ENCODE measurements around the gene CASP8.
"Not testable (repeated sequence)": the region's sequence is repeated elsewhere in the genome, so short reads cannot be mapped to it uniquely, and the experiment has no call there.

Gene CASP8

DNA sequence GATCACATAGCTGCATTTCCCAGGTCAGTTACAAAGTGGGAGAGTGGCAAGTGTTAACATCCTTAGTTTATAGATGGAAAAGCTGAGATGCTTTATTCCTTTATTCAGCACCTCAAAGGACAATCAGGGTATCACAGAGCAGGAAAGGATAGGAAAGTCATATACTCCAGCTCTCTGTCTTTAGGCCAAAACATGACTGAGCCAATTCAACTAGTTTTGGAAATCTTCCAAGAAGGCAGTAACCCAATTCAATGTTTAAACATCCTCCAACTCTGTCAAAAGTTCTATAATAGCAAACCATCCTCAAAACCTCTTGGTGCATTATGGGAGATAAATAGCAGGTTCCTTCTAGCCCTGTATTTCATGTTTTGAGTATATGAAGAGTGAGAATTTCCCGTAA lies 25.2 kb downstream of the CASP8 start:
- no peak overlapping the region for H3K4me3 ChIP-seq
- H3K27ac ChIP-seq = no peak overlapping the region
- H3K27me3 ChIP-seq = no peaks in the 10 kb centered on the region
- DNase-seq = no peak
- H3K9me3 ChIP-seq = no peaks in the 10 kb centered on the region
- intact Hi-C loops (cut with DNase I; ENCODE audit: low total_unique reads) = no loop called here
- peaks cover 50 to 57% (median 57%) of the 10 kb centered on the region in 3 donors for H3K36me3 ChIP-seq
- TF ChIP-seq, protein P1, sequence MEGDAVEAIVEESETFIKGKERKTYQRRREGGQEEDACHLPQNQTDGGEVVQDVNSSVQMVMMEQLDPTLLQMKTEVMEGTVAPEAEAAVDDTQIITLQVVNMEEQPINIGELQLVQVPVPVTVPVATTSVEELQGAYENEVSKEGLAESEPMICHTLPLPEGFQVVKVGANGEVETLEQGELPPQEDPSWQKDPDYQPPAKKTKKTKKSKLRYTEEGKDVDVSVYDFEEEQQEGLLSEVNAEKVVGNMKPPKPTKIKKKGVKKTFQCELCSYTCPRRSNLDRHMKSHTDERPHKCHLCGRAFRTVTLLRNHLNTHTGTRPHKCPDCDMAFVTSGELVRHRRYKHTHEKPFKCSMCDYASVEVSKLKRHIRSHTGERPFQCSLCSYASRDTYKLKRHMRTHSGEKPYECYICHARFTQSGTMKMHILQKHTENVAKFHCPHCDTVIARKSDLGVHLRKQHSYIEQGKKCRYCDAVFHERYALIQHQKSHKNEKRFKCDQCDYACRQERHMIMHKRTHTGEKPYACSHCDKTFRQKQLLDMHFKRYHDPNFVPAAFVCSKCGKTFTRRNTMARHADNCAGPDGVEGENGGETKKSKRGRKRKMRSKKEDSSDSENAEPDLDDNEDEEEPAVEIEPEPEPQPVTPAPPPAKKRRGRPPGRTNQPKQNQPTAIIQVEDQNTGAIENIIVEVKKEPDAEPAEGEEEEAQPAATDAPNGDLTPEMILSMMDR (IDR thresholded peaks at IDR 0.05) = no peak
- no peaks in the 10 kb centered on the region for H3K4me1 ChIP-seq

DNA sequence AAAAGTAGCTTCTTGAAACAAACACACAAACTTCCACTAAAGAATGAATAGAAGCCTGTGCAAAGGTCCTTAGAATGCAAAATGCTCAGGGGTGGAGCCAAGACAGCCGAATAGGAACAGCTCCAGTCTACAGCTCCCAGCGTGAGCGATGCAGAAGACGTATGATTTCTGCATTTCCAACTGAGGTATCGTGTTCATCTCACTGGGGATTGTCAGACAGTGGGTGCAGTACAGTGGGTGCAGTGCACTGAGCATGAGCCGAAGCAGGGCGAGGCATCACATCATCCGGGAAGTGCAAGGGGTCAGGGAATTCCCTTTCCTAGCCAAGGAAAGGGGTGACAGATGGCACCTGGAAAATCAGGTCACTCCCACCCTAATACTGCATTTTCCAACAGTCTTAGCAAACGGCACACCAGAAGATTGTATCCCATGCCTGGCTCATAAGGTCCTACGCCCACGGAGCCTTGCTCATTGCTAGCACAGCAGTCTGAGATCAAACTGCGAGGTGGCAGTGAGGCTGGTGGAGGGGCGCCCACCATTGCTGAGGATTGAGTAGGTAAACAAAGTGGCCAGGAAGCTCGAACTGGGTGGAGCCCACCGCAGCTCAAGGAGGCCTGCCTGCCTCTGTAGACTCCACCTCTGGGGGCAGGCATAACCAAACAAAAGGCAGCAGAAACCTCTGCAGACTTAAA lies 30.3 kb downstream of the CASP8 start:
- DNase-seq; H3K27ac ChIP-seq; H3K4me1 ChIP-seq; H3K27me3 ChIP-seq; H3K4me3 ChIP-seq; H3K9me3 ChIP-seq; intact Hi-C loops (cut with DNase I; ENCODE audit: low total_unique reads): not testable (repeated sequence)
- H3K36me3 ChIP-seq = peaks cover 51 to 55% (median 51%) of the 10 kb centered on the region in 3 donors

DNA sequence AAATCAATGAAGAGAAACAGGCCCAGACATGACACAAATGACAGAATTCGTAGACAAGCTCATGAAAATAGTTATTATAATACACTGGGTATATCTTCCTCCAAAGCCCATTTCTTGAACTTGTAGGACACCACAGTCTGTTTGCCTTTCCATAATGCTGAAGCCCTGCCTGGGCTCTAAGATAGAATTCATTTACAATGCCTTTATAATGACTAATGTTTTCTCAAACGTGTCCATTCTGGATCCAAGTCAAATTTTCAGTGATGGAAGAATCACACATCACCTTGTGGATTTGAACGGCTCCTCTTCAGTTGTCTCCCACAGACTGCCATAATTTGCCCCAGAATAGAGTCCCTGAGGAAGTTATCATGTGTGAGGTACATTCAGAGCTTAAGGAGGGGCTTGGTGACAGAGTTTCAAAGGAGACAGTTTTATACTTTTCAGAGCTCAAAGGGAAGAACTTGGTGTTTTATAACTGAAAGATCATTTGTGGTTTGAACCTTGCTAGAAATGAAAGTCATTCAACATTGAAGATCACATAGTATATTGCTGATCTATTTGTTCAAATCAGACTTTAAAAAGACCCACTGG lies 38.2 kb downstream of the CASP8 start:
- TF ChIP-seq, protein P1 (IDR thresholded peaks at IDR 0.05) = no peak
- DNase-seq = no peak
- no peak overlapping the region for H3K27ac ChIP-seq
- H3K9me3 ChIP-seq = peaks cover 0 to 11% (median 0%) of the 10 kb centered on the region in 3 donors
- H3K36me3 ChIP-seq = peaks cover 17 to 24% (median 23%) of the 10 kb centered on the region in 3 donors
- H3K27me3 ChIP-seq = no peaks in the 10 kb centered on the region
- no peaks in the 10 kb centered on the region for H3K4me1 ChIP-seq
- no peak overlapping the region for H3K4me3 ChIP-seq
- intact Hi-C loops (cut with DNase I; ENCODE audit: low total_unique reads) = no loop called here

DNA sequence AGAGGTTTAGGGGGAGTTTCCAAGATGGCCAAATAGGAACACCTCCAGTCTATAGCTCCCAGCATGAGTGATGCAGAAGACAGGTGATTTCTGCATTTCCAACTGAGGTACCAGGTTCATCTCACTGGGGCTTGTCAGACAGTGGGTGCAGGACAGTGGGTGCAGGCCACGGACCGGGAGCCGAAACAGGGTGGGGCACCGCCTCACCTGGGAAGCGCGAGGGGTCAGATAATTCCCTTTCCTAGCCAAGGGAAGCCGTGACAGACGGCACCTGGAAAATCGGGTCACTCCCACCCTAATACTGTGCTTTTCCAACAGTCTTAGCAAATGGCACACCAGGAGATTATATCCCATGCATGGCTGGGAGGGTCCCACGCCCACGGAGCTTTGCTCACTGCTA lies 39.6 kb downstream of the CASP8 start:
- Histone ChIP-seq H3K9me3 (peaks cover 0 to 11% (median 0%) of the 10 kb centered on the region in 3 donors), H3K36me3 (peaks cover 17 to 27% (median 23%) of the 10 kb centered on the region in 3 donors)
- intact Hi-C loops (cut with DNase I; ENCODE audit: low total_unique reads); H3K4me3 ChIP-seq; H3K27ac ChIP-seq; H3K27me3 ChIP-seq; DNase-seq; H3K4me1 ChIP-seq: not testable (repeated sequence)

DNA sequence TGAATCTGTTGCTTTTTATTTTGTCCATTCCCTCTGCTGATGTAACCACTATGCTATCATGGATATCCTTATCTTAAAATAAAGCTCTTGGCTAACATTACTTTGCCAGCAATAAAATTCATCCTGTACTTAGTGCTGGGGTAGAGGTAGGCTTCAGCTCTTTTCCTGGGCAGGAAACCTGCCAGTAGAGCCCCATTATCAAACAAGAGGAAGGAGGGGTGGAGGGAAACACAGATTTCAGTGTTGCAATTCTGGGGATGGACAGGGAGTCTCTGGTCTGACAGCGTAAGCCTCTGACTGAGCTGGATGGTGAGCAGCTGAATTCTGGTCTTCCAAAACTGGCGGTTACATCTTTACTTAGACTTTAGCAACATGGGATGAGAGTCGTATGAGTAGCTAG lies 47.5 kb downstream of the CASP8 start:
- H3K4me1 ChIP-seq = no peaks in the 10 kb centered on the region
- no peaks in the 10 kb centered on the region for H3K27me3 ChIP-seq
- H3K27ac ChIP-seq = no peak overlapping the region
- no peak for DNase-seq
- intact Hi-C loops (cut with DNase I; ENCODE audit: low total_unique reads) = no loop called here
- H3K36me3 ChIP-seq = peaks cover 18 to 41% (median 32%) of the 10 kb centered on the region in 3 donors
- H3K9me3 ChIP-seq = no peaks in the 10 kb centered on the region
- TF ChIP-seq, protein P1 (IDR thresholded peaks at IDR 0.05) = no peak
- H3K4me3 ChIP-seq = no peak overlapping the region

DNA sequence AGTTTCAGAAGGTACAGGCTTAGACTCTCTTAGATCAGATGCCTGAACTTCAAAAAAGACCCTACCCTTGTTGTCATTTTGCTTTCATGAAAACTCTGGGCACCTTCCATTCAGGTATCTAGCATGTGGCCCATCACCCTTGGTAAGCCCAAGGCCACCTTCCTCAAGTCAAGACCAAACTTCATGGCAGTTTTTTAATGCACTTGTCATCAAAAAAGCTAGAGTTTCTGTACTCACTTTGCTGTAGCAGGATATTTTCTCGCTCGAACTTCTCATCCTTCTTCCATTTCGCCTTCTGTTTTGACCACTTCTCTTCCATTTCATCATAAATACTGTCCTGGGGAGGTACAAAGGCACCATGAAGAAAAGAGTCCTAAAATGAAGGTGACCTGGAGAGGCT lies 48.6 kb downstream of the CASP8 start:
- no peak for DNase-seq
- Histone ChIP-seq H3K4me3 (no peak overlapping the region), H3K27me3 (no peaks in the 10 kb centered on the region), H3K9me3 (no peaks in the 10 kb centered on the region), H3K4me1 (no peaks in the 10 kb centered on the region), H3K27ac (no peak overlapping the region), H3K36me3 (peaks cover 18 to 44% (median 42%) of the 10 kb centered on the region in 3 donors)
- TF ChIP-seq, protein P1 (IDR thresholded peaks at IDR 0.05) = no peak
- intact Hi-C loops (cut with DNase I; ENCODE audit: low total_unique reads) = no loop called here

All from tibial artery (tissue), 4 donors.